ENCODE measurements around the gene DIAPH1. TPM values are rescaled to one million over a fixed set of nuclear protein-coding genes. Genes with fewer than 3 reads are reported as not detected.
"Not testable (repeated sequence)": the region's sequence is repeated elsewhere in the genome, so short reads cannot be mapped to it uniquely, and the experiment has no call there.

DIAPH1 gene
- total RNA-seq, 1 donor from 2014 or later: 65.8 TPM

DNA sequence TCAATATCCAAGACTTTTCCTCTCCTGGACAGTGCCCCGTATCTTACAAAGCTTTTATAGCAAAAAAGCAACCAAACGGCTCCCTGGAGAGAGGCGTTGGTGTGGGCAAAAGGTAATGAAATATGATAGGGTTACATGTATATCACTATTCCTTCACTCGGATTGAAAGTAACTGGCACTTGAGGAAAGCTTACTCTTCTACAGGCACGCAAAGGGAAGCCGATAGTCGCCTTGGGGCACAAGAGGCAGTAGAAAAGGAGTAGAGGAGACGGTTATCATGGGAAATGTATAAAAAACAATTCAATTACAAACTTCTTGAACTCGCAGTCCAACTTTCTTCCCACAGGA is 1.1 kb downstream of the DIAPH1 start:
- Histone ChIP-seq H3K9me3 (no peaks in the 10 kb centered on the region), H3K36me3 (peaks cover 23 to 25% of the 10 kb centered on the region in 2 donors), H3K4me1 (peaks cover 0 to 32% of the 10 kb centered on the region in 2 donors), H3K27me3 (no peaks in the 10 kb centered on the region), H3K4me3 (peak overlapping the region; percentile 69 to 100), H3K27ac (peak overlapping the region; percentile 96 to 100)
- intact Hi-C loops (cut with DNase I): loop anchor here (1.0 to 5.0 kb wide), 3 partner anchors 10 to 140 kb away; partner anchors contain the start of genes HDAC3, PCDHGC3 and RELL2
- TF ChIP-seq, protein P1, sequence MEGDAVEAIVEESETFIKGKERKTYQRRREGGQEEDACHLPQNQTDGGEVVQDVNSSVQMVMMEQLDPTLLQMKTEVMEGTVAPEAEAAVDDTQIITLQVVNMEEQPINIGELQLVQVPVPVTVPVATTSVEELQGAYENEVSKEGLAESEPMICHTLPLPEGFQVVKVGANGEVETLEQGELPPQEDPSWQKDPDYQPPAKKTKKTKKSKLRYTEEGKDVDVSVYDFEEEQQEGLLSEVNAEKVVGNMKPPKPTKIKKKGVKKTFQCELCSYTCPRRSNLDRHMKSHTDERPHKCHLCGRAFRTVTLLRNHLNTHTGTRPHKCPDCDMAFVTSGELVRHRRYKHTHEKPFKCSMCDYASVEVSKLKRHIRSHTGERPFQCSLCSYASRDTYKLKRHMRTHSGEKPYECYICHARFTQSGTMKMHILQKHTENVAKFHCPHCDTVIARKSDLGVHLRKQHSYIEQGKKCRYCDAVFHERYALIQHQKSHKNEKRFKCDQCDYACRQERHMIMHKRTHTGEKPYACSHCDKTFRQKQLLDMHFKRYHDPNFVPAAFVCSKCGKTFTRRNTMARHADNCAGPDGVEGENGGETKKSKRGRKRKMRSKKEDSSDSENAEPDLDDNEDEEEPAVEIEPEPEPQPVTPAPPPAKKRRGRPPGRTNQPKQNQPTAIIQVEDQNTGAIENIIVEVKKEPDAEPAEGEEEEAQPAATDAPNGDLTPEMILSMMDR (IDR thresholded peaks at IDR 0.05): no peak
- no peak for DNase-seq (ENCODE audit: low spot score in 2 of 2)

DNA sequence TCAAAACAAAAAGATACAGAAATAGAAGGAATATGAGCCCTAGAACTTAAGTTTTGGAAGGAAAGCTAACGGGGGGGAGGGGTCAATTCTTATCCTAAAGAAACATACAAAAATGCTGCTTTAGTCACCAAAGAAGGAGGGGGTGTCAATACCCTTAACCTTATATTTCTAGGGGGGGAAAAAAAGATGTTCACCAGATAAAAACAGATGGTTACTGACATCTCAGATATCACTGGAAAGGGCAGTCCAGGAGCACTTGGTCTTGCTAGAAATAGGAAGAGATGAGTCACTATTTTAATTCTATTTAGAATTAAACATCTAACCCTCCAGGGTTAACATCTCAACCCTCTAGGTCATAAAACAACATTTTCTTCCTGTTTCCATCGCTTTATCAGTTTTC is 1.7 kb downstream of the DIAPH1 start:
- peak overlapping the region; percentile 69 to 100 for H3K4me3 ChIP-seq
- peak overlapping the region; percentile 96 to 100 for H3K27ac ChIP-seq
- peaks cover 18 to 19% of the 10 kb centered on the region in 2 donors for H3K36me3 ChIP-seq
- TF ChIP-seq, protein P1 (IDR thresholded peaks at IDR 0.05): no peak
- DNase-seq (ENCODE audit: low spot score in 2 of 2): no peak
- H3K27me3 ChIP-seq: no peaks in the 10 kb centered on the region
- no peaks in the 10 kb centered on the region for H3K9me3 ChIP-seq
- intact Hi-C loops (cut with DNase I): loop anchor here (1.0 to 5.0 kb wide), 2 partner anchors 10 to 140 kb away; partner anchors contain the start of gene PCDHGC3
- peaks cover 0 to 32% of the 10 kb centered on the region in 2 donors for H3K4me1 ChIP-seq

DNA sequence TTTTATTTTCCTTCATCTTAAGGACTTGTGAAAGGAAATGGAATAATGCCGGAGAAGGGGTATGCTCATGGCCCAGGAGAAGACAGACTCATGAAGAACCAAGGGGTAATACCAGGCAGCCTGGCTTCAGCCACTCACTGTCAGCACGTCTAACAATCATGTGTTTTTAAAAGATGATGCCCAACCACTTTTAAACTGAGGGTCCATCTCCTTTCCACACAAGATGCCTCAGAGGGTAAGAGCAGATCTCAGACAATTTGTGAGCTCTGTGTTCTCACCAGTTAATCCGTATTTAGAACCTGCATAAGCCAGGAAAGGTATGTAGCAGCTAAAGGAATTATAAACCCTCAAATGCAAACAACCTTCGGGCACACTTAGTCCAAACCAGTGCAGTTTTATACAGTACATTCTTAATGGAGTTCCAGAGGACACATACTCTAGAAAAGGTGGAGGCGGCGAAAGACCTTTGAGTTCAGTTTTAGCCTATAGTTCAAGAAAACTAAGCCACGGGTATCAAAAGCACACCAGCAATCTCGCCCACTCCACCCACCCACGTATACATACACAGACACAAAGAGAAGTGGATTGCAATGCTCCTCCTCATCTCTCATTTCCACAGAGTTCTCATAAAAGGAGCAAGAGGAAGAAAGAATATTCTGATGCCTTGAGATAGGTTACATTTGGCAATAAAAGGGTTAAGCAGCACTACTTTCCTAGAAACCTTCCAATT is 2.6 kb downstream of the DIAPH1 start:
- Histone ChIP-seq H3K4me1 (peaks cover 0 to 32% of the 10 kb centered on the region in 2 donors), H3K4me3 (peak overlapping the region; percentile 69 to 100), H3K27me3 (no peaks in the 10 kb centered on the region), H3K36me3 (peaks cover 8 to 11% of the 10 kb centered on the region in 2 donors), H3K9me3 (no peaks in the 10 kb centered on the region), H3K27ac (peak overlapping the region; percentile 21 to 100)
- TF ChIP-seq, protein P1 (IDR thresholded peaks at IDR 0.05): no peak
- no peak for DNase-seq (ENCODE audit: low spot score in 2 of 2)
- intact Hi-C loops (cut with DNase I): loop anchor here (5.0 kb wide), 1 partner anchor 139 kb away; the partner anchor contains the start of gene PCDHGC3

DNA sequence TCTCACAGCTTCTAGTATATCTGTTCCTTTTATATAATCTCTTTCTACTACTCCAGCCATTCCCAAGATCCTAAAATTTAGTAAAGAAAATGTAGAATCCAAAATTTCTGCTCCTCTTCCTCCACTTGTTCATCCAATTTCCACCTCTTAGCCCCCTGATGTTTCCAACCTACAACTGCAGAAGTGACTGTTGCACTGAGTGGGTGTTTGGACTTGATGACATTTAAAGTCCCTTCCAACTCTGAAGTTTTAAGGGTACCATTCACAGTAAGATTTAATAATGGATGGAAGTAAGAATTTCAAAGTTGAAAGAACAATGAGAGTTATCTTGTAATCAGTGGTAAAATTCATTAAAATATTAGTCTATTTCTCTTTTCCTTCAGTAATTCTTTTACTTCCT is 5.5 kb downstream of the DIAPH1 start:
- Histone ChIP-seq H3K27ac (no peak overlapping the region), H3K9me3 (no peaks in the 10 kb centered on the region), H3K36me3 (no peaks in the 10 kb centered on the region), H3K4me3 (no peak overlapping the region), H3K4me1 (peaks cover 0 to 28% of the 10 kb centered on the region in 2 donors), H3K27me3 (no peaks in the 10 kb centered on the region)
- intact Hi-C loops (cut with DNase I): no loop called here
- no peak for DNase-seq (ENCODE audit: low spot score in 2 of 2)
- TF ChIP-seq, protein P1 (IDR thresholded peaks at IDR 0.05): no peak

DNA sequence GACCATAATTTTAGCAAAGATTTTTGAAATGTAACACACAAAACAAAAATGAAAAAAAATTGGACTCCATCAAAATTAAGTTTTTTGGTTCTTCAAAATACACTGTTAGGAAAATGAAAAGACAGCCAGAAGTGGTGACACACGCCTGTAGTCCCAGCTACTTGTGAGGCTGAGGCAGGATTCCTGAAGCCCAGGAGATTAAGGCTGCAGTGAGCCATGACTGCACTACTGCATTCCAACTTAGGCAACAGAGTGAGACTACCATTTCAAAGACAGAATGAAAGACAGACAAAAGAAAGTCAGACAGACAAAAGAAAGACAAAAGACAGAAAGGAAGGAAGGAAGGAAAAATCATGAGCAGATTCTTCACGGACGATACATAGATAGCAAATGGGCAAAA is 7.5 kb downstream of the DIAPH1 start:
- Histone ChIP-seq H3K36me3 (no peaks in the 10 kb centered on the region), H3K27me3 (no peaks in the 10 kb centered on the region), H3K9me3 (no peaks in the 10 kb centered on the region), H3K4me3 (no peak overlapping the region), H3K4me1 (peaks cover 0 to 17% of the 10 kb centered on the region in 2 donors), H3K27ac (no peak overlapping the region)
- intact Hi-C loops (cut with DNase I): no loop called here
- TF ChIP-seq, protein P1 (IDR thresholded peaks at IDR 0.05): no peak
- DNase-seq (ENCODE audit: low spot score in 2 of 2): no peak

DNA sequence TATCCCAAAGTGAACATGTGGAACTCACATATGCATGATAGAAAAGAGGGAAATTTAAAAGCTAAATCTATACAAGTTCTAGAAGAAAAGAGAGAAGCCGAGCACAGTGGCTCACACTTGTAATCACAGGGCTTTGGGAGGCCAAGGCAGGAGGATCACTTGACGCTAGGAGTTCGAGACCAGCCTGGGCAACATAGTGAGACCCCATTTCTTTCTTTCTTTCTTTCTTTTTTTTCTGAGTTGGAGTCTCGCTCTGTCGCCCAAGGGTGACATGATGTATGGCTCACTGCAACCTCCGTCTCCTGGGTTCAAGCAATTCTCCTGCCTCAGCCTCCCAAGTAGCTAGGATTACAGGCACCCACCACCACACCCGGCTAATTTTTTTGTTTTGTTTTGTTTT is 8.9 kb downstream of the DIAPH1 start:
- H3K9me3 ChIP-seq; H3K27ac ChIP-seq; intact Hi-C loops (cut with DNase I); H3K36me3 ChIP-seq; H3K27me3 ChIP-seq; DNase-seq (ENCODE audit: low spot score in 2 of 2); H3K4me3 ChIP-seq: not testable (repeated sequence)
- H3K4me1 ChIP-seq: peaks cover 3 to 20% of the 10 kb centered on the region in 2 donors

Measured in ascending aorta (tissue), 2 donors.